ENCODE measurements around the gene STK32C.

STK32C gene

GRCh38 chr10:132241086-132241485 is 66.7 kb downstream of the STK32C start:
- no peak for DNase-seq (ENCODE audit: low read depth)
- TF ChIP-seq CTCF (IDR thresholded peaks at IDR 0.05; ENCODE audit: low read length, missing control alignments), result no peak
- no peak overlapping the region for H3K4me3 ChIP-seq (replicated peaks; ENCODE audit: low read depth, low read length)

GRCh38 chr10:132240581-132240980 is 67.2 kb downstream of the STK32C start:
- DNase-seq (ENCODE audit: low read depth), result no peak
- no peak for TF ChIP-seq CTCF (IDR thresholded peaks at IDR 0.05; ENCODE audit: low read length, missing control alignments)
- no peak overlapping the region for H3K4me3 ChIP-seq (replicated peaks; ENCODE audit: low read depth, low read length)

GRCh38 chr10:132240156-132240555 is 67.6 kb downstream of the STK32C start:
- TF ChIP-seq CTCF (IDR thresholded peaks at IDR 0.05; ENCODE audit: low read length, missing control alignments), result no peak
- no peak overlapping the region for H3K4me3 ChIP-seq (replicated peaks; ENCODE audit: low read depth, low read length)
- no peak for DNase-seq (ENCODE audit: low read depth)

GRCh38 chr10:132239126-132240031 is 68.4 kb downstream of the STK32C start:
- H3K4me3 ChIP-seq (replicated peaks; ENCODE audit: low read depth, low read length), result no peak overlapping the region
- TF ChIP-seq CTCF (IDR thresholded peaks at IDR 0.05; ENCODE audit: low read length, missing control alignments), result peak; percentile 6
- peak; percentile 72 for DNase-seq (ENCODE audit: low read depth)

GRCh38 chr10:132238371-132239125 is 69.2 kb downstream of the STK32C start:
- TF ChIP-seq CTCF (IDR thresholded peaks at IDR 0.05; ENCODE audit: low read length, missing control alignments), result no peak

GRCh38 chr10:132237871-132238270 is 69.9 kb downstream of the STK32C start:
- H3K4me3 ChIP-seq (replicated peaks; ENCODE audit: low read depth, low read length), result no peak overlapping the region
- DNase-seq (ENCODE audit: low read depth), result no peak
- TF ChIP-seq CTCF (IDR thresholded peaks at IDR 0.05; ENCODE audit: low read length, missing control alignments), result no peak

More at GRCh38 chr10:132238371-132239125, 69.2 kb downstream of the STK32C start:
- no peak overlapping the region for H3K4me3 ChIP-seq (replicated peaks; ENCODE audit: low read depth, low read length)
- DNase-seq (ENCODE audit: low read depth), result no peak

Data from fibroblast of pulmonary artery (primary cell).